ENCODE data around the gene EML6. TPM values are rescaled to one million over a fixed set of nuclear protein-coding genes. Genes with fewer than 3 reads are reported as not detected.

EML6 gene
- total and polyA plus RNA-seq, 2 experiments from 2014 or later = 2.7 to 6.2 TPM

- Histone ChIP-seq H3K4me2 (no peak overlapping the region), H4K20me1 (replicated peaks; ENCODE audit: insufficient read depth) (no peaks in the 10 kb centered on the region), H3K79me2 (replicated peaks; ENCODE audit: insufficient read depth) (no peaks in the 10 kb centered on the region), H3F3A (replicated peaks; ENCODE audit: low read depth) (no peaks in the 10 kb centered on the region), H2AFZ (no peak overlapping the region), H3K4me1 (ENCODE audit: insufficient read depth) (no peaks in the 10 kb centered on the region; the same call in 1 of the 2 replicates), H3K36me3 (ENCODE audit: insufficient read depth) (no peaks in the 10 kb centered on the region), H3K9me2 (ENCODE audit: insufficient read depth) (no peaks in the 10 kb centered on the region), H3K27me3 (ENCODE audit: insufficient read depth) (no peaks in the 10 kb centered on the region), H3K27ac (ENCODE audit: low read depth) (no peak overlapping the region), H3K4me3 (no peak overlapping the region)
- Mint-ChIP-seq H3K27me3 (ENCODE audit: insufficient read depth, low read depth, poor library complexity) (no peaks in the 10 kb centered on the region), H3K27ac (no peak overlapping the region), H3K36me3 (ENCODE audit: low read depth) (no peaks in the 10 kb centered on the region), H3K4me3 (no peak overlapping the region), H3K9me3 (no peaks in the 10 kb centered on the region), H3K4me1 (peaks cover 8% of the 10 kb centered on the region; the same call in 1 of the 3 replicates)
- TF ChIP-seq NANOG (IDR thresholded peaks at IDR 0.05; ENCODE audit: borderline replicate concordance) (no peak), EZH2phosphoT487 (IDR thresholded peaks at IDR 0.05; ENCODE audit: unreplicated experiment) (no peak)
- no peak for ATAC-seq
- no peak for DNase-seq (ENCODE audit: low spot score)
Measured at GRCh38 chr2:54864727-54865126, 141.3 kb downstream of the EML6 start.

DNA sequence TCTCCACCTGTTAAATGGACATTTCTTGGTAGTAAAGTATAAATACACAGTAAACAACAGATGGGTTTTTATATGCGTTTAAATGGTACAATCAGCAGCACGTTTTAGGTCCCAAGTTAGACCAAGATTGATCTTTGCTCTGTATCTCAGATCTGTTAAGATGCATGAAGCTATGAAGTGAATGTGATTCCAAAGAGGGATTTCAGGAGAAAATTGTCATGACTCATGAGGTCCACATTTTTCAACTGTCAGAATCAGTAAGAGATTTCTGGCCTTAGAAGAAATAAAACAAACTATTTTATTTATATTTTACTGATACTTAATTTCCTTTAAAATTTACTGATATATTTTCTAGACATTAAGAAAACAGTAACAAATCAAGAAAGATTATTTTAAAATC lies 142.7 kb downstream of the EML6 start:
- DNase-seq (ENCODE audit: low spot score) (no peak), ATAC-seq (no peak)
- Histone ChIP-seq H2AFZ (no peak overlapping the region), H3K4me2 (no peak overlapping the region), H3K36me3 (ENCODE audit: insufficient read depth) (no peaks in the 10 kb centered on the region), H3K27ac (ENCODE audit: low read depth) (no peak overlapping the region), H4K20me1 (replicated peaks; ENCODE audit: insufficient read depth) (no peaks in the 10 kb centered on the region), H3K27me3 (ENCODE audit: insufficient read depth) (no peaks in the 10 kb centered on the region), H3K4me3 (no peak overlapping the region), H3K79me2 (replicated peaks; ENCODE audit: insufficient read depth) (no peaks in the 10 kb centered on the region), H3K4me1 (ENCODE audit: insufficient read depth) (no peaks in the 10 kb centered on the region; the same call in 1 of the 2 replicates), H3K9me2 (ENCODE audit: insufficient read depth) (no peaks in the 10 kb centered on the region), H3F3A (replicated peaks; ENCODE audit: low read depth) (no peaks in the 10 kb centered on the region)
- no peaks in the 10 kb centered on the region for H3K9me3 Mint-ChIP-seq
- peaks cover 8% of the 10 kb centered on the region; the same call in 1 of the 3 replicates for H3K4me1 Mint-ChIP-seq
- TF ChIP-seq EZH2phosphoT487 (IDR thresholded peaks at IDR 0.05; ENCODE audit: unreplicated experiment) (no peak), CTCF (conservative IDR thresholded peaks at IDR 0.05; ENCODE audit: low read depth in 2 of 2) (no peak), POLR2AphosphoS5 (IDR thresholded peaks at IDR 0.05; ENCODE audit: low read depth) (no peak), ZNF331 (CRISPR knock-in tag; IDR thresholded peaks at IDR 0.05; ENCODE audit: low read depth) (no peak), ETS1 (IDR thresholded peaks at IDR 0.05) (no peak), STAT1 (IDR thresholded peaks at IDR 0.05; ENCODE audit: unreplicated experiment) (no peak), CREB1 (CRISPR knock-in tag; IDR thresholded peaks at IDR 0.05; ENCODE audit: low read depth) (no peak), ZNF114 (CRISPR knock-in tag; IDR thresholded peaks at IDR 0.05) (no peak), ZNF462 (CRISPR knock-in tag; IDR thresholded peaks at IDR 0.05) (no peak), NANOG (IDR thresholded peaks at IDR 0.05; ENCODE audit: borderline replicate concordance) (no peak)
- no peaks in the 10 kb centered on the region for H3K27me3 Mint-ChIP-seq (ENCODE audit: insufficient read depth, low read depth, poor library complexity)
- H3K36me3 Mint-ChIP-seq (ENCODE audit: low read depth) = no peaks in the 10 kb centered on the region
- no peak overlapping the region for H3K27ac Mint-ChIP-seq
- H3K4me3 Mint-ChIP-seq = no peak overlapping the region

All from GM23338 (cell line).